Measurements from ENCODE around the gene FRMD4A.

DNA sequence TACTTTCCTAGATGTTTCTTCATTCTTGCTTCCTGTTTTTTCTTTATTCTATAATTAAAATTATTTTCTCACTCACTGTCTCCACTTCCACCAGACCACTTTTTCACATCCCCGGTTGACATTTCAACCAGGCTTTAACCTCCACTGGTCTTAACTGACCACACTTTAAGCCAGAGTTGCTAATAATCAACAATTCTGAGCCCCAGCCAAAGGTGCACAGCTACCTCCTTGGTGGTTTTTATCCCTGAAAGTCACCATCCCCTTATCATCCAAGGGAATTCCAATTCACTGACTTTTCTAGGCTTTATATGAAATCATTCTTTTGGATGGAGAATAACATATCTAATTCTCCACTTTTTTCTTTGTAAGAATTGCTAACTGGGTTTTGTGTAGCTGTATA lies 138.9 kb downstream of the FRMD4A start:
- TF ChIP-seq, protein P1, sequence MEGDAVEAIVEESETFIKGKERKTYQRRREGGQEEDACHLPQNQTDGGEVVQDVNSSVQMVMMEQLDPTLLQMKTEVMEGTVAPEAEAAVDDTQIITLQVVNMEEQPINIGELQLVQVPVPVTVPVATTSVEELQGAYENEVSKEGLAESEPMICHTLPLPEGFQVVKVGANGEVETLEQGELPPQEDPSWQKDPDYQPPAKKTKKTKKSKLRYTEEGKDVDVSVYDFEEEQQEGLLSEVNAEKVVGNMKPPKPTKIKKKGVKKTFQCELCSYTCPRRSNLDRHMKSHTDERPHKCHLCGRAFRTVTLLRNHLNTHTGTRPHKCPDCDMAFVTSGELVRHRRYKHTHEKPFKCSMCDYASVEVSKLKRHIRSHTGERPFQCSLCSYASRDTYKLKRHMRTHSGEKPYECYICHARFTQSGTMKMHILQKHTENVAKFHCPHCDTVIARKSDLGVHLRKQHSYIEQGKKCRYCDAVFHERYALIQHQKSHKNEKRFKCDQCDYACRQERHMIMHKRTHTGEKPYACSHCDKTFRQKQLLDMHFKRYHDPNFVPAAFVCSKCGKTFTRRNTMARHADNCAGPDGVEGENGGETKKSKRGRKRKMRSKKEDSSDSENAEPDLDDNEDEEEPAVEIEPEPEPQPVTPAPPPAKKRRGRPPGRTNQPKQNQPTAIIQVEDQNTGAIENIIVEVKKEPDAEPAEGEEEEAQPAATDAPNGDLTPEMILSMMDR (IDR thresholded peaks at IDR 0.05; ENCODE audit: poor library complexity) = no peak
- no peak for TF ChIP-seq EZH2phosphoT487 (IDR thresholded peaks at IDR 0.05; ENCODE audit: low read depth, severe bottlenecking, unreplicated experiment)

Measured in hepatocyte (in vitro differentiated cells).